GM19328 (cell line): Measurements from ENCODE around the gene APP.

Experiments used
- ATAC-seq: cut with Tn5 transposase; IDR thresholded peaks from one replicate; pipeline ENCODE4 v1.9.1; 2021; ENCODE audit warnings: mild to moderate bottlenecking, moderate library complexity; ENCODE audit not compliant: unreplicated experiment

The APP gene

DNA sequence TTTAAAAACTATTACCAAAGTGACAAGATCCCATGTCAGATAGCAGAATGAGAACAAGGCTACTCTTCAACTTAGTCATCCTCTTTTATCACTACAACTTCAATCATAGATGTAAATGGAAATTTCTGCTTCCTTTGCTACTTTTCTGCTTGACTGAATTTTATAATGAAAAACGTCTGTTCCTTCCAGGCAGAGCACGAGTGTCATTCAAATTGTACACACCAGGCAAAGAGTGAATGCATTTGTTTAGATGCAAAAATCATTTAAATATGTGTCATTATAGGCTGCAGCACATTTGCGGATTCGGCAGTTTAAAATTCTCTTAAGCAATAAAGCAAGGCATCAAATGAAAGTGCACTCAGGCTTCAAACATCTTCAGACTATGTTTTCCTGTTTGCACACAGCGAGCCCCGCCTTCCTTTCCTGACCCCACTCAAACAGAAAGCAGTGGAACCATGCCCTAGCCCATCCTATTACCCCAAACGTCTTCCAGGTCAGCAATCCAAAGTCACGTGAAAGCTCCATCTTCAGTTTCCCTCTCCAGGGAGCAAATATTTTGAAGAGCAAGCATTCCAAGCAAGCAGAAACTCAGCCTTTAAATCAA is 99.6 kb downstream of the APP start:
- peak; percentile 51 for ATAC-seq

DNA sequence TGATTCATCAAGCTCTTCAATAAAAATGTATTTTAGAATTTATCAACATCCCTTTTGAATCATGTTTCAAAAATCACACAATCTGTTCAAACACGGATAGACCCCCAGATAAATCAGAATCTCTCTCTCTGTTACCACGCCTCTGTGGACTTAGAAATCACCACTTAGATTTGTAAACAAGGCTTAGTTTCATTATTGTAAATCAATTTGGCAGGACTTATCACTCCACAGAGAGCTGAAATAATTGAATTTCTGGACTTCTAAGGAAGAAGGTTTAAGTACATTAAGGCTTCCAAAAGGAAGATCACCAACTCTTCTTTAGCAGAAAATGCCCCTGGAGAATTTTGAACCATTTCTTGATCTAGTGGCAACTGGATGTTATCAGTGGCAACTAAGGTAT is 100.4 kb downstream of the APP start:
- no peak for ATAC-seq

DNA sequence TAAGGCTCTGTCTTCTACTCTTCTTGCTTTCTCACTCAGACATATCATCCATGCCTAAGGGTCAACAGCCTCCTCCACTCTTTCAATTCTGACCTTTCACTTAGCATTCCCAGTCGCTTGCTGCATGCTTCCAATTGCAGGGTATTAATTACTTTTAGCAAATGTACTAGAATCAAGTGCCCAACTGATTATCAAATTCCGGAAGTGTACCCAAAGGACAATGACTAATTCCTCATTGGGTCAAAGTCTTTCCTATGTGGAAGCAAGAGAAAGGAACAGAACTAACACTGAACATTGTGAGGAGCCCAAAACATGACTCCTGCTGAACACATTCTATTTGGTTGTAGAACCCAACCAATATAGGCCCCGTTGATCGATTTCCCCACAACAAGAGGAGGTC is 101.8 kb downstream of the APP start:
- no peak for ATAC-seq

DNA sequence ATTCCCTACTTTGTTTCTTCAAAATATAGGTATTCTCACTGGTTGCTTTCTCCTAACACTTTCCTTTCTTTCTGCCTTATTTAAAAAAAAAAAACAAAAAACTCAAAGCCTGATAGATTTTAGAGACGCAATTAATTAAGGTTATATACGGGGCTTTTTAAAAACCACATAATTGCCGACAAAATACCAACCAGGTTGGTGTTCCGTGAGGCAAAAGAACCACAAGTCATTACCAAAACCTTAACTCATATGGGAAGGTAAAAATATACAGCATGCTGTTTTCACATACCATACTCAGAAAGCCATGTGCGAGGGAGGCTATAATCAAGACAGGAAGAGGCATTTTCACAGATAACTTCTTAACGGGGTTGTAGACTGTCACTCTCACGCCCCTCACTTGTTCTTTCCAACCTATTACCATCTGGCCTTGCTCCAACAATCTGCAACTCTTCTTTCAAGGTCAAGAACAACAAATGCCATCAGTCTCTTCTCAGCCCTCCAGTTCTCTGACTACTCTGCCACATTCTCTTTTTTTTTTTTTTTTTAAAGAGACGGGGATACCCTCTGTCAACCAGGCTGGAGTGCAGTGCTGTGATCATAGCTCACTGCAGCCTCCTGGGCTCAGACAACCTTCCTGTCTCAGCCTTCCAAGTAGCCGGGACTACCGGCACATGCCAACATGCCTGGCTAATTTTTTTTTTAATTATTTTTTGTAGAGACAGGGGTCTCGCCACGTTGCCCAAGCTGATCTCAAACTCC is 102.6 kb downstream of the APP start:
- ATAC-seq: no peak

DNA sequence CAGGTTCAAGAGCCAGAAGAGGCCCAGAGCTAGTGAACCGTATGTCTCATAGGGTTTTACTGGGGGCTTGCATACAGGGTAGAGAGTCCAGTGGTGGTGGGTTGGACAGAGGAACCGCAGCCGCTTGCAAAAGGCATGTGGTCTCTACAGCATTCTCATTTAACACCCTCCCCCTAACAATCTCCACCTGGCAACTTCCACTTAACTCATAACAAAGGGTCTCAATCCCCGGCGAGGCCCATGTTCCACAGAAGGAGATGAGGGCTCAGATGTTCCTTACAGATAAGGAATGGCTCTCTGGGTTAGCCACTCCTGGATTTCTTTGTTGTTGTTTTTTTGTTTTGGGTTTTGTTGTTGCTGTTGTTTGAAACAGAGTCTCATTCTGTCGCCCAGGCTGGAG is 106.1 kb downstream of the APP start:
- no peak for ATAC-seq

DNA sequence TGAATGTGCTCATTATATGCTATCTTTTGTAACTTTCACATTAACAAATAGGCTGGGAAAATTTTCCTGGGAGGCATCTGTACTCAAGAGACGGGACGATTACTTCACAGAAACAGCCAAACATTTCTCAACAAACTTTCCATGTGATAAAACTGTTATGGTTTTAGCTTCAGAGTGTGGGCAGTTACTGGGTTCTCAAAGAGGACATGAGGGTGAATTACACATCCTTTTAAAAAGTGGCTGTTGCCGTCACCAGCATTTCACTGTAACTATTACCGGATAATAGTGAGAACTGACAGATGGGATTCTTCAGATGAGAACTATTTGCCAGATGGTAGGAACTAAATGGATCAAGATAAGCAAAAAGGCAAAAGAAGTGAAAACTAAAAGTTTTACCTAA is 109.1 kb downstream of the APP start:
- ATAC-seq: no peak

DNA sequence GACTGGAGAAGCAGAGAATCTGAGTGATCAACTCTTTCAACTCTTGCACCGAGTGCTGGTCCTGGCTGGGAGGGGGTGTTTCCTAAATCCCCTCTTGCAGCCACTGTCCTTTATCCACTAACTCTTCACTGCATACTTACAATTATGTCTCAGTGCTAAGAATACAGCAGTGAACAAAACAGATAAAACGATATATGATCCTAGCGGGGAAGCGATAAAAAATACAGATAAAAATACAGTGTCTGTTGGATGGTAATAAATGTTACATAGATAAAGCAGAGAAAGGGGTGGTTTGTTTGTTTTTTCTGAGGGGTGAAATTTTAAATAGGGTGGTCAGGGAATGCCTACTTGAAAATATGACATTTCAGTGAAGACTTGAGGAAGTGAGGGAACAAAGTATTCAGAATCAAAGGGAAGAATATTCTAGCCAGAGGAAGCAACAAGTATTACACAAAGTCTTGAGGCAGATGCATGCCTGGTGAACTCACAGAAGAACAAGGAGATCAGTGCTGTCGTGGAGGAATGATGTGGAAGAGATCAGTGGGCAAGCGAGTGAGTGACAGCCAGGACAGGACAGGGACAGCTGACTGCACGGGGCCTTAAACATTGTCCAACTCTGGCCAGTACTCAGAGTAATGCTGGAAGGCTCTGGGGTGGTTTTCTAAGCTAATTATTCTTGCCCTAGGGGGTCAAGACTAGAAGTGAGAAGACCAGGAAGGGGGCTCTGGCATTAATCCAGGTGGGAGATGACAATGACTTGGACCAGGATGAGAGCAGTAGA is 110.0 kb downstream of the APP start:
- no peak for ATAC-seq

DNA sequence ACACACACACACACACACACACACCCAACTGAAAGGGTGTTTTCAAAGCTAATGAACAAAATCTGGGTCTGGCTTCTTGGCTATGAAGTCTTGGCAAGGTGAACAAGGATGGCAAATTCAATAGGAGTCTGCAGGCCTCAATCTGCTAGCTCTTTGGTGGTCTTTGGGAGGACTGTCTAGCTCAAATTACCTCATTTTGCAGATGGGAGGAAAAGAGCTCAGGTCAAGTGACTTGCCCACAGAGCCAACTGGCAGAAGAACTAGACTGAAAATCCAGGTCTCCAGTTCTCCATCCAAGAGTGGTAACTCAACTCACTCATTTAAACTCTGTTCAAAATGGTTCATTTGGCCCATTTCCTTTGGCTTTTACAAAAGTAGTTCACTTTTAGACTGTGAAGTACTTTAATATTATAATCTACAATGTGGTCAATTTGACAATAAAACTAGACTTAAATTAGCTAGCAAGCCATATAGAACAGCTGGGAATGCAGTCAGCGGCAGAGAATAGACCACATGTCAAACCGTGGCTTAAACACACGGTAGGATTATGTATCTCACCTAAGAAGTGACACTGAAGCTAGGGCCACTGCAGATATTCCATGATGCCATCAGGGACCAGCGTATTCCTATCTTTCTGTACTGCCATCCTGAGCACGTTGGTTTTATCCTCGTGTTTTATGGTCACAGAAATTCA is 112.9 kb downstream of the APP start:
- ATAC-seq: no peak

DNA sequence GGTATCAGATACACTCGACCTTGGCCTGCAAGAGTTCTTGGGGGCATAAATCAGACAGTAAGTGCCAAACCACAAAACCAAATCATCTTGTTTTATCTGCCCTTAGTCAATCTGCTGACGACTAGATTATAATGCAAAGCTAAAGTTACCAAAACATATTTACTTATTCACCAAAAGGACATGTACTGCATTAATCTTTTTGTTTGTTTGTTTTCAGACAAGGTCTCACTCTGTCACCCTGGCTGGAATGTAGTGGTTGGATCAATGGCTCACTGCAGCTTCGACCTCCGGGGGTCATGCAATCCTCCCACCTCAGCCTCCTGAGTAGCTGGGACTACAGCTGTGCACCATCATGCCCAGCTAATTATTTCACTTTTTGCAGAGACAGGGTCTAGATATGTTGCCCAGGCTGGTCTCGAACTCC is 114.7 kb downstream of the APP start:
- no peak for ATAC-seq

DNA sequence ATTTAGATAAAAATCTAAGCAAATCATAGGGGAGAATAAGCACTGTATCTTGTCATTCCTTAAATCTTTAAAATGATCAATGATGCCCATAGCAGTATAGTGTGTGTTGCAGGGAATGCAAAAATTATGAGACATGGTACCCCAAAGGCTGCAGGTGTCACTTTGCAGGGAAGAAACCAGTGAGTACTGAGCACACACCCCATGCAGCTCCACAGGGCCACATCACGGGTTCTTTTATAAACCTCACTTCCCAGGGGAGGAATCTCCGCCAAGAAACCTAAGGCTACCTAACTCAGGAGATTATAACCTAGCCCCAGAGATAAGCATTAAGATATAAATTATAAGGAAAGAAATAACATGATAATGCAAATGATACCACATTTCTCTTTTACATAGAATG is 115.6 kb downstream of the APP start:
- ATAC-seq: no peak

DNA sequence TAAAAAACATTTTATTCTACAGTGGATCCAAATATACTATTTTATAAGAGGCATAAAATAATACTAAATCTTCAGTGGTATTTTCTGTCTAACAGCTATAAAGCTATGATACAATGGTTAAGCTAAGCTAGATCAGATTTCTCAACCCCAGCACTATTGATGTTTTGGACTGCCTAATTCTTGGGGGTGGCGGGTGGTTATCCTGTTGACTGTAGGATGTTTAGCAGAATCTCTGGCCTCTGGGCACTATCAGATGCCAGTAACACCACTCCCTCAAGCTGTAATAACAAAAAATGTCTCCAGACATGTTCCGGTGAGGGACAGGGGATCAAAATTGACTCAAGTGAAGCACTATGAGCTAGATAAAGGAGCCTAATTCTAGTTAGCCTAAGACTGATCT is 118.5 kb downstream of the APP start:
- ATAC-seq: no peak

DNA sequence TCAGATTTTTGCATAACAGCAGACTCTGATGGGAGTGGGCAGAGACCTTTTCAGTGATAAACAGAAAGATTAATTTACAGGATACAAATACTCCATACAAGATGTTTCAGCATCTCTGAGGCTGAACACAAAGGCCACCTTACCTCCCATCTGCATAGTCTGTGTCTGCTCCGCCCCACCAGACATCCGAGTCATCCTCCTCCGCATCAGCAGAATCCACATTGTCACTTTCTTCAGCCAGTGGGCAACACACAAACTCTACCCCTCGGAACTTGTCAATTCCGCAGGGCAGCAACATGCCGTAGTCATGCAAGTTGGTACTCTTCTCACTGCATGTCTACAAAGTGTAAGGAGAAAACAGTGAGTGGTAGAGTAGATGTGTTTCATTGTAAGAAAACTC is 119.7 kb downstream of the APP start:
- no peak for ATAC-seq

DNA sequence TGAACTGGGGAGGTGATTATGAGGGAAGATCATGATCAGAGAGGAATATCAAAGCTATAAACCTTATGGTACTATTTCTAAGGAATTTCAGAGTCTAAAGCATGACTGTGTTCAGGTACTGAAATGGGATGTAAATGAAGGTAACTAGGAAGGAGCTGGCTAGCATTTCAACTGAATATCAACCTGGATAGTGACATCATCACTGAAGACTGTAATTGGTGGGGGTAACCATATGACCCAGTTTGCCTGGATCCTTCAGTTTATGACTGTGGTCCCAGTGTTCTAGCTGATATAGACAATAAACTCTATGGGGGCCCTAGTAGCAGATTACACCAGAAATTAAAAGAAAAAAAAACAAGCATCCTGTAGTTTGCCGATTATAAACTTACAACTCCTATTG is 120.8 kb downstream of the APP start:
- no peak for ATAC-seq

DNA sequence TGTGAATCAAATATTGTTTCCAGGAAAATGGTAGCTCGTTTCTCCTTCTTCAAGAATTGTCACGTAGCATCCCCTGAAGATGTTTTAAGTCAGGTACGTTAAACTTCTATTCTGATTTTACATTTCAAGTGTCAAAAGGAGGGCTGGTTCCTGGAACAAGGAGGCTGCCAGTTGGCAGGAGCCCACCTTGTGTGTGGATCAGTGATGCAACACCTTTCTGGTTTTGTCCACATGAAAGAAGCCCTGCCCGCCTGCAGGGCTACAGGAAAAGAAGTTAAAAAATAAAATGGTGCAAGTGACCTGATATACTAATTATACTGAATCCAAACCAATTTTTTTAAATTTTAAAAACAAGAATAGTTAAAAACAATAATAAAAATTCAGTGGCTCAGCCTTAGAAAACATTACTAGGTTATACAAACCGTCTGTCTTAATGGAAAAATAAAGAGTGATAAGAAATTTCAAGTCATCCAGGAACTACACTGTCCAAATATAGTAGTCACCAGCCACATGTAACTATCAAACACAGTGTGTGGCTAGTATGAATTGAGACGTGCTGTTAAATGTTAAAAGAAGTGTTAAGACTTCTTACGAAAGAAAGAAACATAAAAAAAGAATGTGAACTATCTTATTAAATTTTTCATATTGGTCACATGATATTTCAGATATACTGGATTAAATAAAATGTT is 123.1 kb downstream of the APP start:
- ATAC-seq: no peak

DNA sequence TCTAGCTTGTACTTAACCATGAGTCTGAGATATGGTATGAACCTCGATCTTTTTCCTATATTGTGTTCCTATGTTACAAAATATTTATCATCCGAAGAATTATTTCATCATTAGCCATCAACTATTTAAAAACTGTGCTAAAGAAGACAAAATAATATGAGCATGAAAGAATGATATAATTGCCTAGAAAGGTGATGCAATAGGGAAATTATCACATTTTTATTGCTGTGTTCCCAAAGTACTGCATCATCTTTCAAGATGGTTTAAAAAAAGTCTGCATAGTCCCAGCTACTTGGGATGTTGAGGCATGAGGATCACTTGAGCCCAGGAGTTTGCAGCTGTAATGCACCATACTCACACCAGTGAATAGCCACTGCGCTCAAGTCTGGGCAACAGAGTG is 126.7 kb downstream of the APP start:
- ATAC-seq: no peak

DNA sequence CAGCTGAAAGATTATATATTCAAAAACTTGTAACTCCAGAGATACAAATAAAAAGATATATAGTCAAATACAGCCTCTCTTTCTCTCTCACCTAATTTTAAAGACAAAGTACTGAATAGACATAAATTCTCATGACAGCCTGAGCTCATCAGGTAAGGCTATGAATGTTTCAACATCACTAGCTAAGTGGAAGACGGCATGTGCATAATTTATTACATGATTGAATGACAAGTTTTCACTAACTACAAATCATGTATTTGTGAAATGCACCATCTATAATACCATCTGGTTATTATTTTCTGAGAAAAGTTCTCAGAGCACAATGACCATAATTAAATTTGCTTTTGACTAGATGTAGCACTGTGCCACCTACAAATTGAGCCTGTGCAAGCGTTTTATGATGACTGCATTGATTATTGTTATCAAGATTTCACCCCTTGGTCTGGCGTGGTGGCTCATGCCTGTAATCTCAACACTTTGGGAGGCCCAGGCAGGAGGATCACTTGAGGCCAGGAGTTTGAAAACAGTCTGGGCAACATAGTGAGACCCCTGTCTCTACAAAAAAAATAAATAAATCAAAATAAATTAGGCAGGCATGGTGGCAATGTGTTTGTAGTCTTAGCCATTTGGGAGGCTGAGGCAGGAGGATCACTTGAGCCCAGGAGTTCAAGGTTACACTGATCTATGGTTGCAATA is 128.2 kb downstream of the APP start:
- no peak for ATAC-seq

DNA sequence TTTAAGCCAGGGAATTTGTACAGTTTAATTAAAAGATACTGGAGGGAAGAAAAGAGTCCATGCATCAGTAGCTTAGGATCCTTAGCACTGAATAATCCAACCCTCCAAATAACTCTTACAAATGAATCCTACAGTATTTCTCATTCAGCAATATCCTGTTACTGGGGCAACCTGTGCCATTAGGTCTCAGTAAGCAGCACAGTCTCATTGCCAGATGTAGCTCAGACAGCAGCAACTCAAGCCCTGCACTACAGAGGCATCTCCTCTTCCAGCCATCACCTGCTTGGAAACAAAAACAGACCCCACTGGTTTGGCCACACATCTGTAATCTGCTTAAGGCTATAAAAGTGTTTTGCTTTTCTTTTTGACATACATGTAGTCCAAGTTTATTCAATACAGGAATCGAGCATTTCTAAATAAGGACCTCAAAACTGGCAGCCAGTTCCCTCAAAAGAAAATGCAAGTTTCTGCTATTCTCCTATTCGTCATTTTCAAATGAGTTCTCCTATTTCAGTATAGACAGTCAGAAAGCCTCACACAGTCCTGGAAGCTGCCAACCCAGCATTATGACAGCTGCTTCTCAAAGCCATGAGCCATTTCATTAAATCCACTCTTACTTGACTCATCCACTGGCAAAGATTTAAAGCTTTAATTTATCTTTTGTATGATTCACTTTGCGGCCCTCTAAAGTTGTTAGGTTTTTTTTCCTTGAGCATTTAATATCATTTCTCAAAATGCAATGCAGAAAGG is 129.0 kb downstream of the APP start:
- ATAC-seq: no peak

DNA sequence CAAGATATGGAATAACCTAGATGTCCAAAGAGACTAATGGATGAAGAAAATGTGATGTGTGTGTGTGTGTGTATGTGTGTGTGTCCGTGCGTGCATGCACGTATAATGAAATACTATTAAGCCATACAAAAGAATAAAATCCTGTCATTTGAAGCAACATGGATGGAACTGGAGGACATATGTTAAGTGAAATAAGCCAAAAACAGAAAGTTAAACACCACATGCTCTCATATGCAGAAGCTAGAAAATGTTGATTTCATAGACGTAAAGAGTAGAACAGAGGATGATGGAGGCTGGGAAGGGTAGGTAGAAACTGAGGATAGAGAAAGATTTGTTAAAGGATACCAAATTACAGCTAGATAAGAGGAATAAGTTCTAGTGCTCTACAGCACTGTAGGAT is 133.7 kb downstream of the APP start:
- ATAC-seq: no peak

DNA sequence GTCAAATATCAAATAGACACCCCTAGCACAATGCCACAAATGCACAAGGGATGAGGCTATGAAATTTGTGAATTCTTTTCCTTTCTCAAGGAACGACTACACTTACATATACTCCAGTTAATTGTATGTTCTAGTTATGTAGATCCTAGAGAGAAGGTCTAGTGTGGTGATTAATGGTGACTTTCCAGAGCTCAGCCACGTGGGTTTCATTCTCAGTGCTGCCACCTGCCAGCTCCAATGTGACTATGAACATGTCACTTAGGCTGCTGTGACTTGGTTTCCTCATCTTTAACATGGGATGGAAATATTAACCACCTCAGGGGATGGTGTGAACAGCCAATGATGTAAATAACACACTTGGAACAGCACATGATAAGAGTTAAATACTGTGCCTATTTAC is 138.3 kb downstream of the APP start:
- ATAC-seq: no peak

DNA sequence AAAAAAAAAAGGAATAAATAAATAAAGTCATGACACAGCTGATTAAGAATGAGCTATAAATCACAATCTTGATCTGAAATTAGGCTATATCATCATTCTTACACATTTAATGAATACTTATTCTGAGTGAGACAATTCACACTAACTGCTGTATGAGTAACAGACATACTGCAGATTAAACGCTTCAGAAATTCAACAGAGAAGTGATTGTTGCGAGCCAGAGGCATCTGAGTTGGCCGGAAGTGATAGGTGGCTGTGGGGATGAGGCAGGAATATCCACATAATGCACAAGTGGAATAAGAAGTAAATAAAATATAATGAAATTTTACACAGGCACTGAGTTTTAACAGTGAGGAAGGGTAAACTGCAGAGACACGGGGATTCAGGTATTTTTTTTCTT is 142.4 kb downstream of the APP start:
- ATAC-seq: no peak
